ENCODE data around the gene RBM20. TPM values are rescaled to one million over a fixed set of nuclear protein-coding genes. Genes with fewer than 3 reads are reported as not detected.

The RBM20 gene
- total RNA-seq, 1 donor from 2014 or later, result 1.4 TPM

GRCh38 chr10:110786172-110786571 is 142.0 kb downstream of the RBM20 start:
- no peak for DNase-seq (ENCODE audit: low spot score)

- DNase-seq (ENCODE audit: low spot score), result no peak
Observed at GRCh38 chr10:110788620-110789385, 144.7 kb downstream of the RBM20 start.

- DNase-seq (ENCODE audit: low spot score), result no peak
Observed at GRCh38 chr10:110789604-110790433, 145.7 kb downstream of the RBM20 start.

GRCh38 chr10:110790913-110791506 is 146.9 kb downstream of the RBM20 start:
- DNase-seq (ENCODE audit: low spot score), result no peak

- DNase-seq (ENCODE audit: low spot score), result no peak
Observed at GRCh38 chr10:110791541-110792073, 147.5 kb downstream of the RBM20 start.

GRCh38 chr10:110792476-110793125 is 148.5 kb downstream of the RBM20 start:
- no peak for DNase-seq (ENCODE audit: low spot score)

- no peak for DNase-seq (ENCODE audit: low spot score)
Observed at GRCh38 chr10:110793128-110793812, 149.1 kb downstream of the RBM20 start.

- DNase-seq (ENCODE audit: low spot score), result no peak
Observed at GRCh38 chr10:110793886-110794285, 149.8 kb downstream of the RBM20 start.

GRCh38 chr10:110794808-110795207 is 150.7 kb downstream of the RBM20 start:
- DNase-seq (ENCODE audit: low spot score), result no peak

- no peak for DNase-seq (ENCODE audit: low spot score)
Observed at GRCh38 chr10:110797416-110797815, 153.3 kb downstream of the RBM20 start.

GRCh38 chr10:110798340-110798739 is 154.2 kb downstream of the RBM20 start:
- DNase-seq (ENCODE audit: low spot score), result no peak

- no peak for DNase-seq (ENCODE audit: low spot score)
Observed at GRCh38 chr10:110802090-110802489, 158.0 kb downstream of the RBM20 start.

- DNase-seq (ENCODE audit: low spot score), result peak; percentile 75
Observed at GRCh38 chr10:110802551-110803238, 158.6 kb downstream of the RBM20 start.

- no peak for DNase-seq (ENCODE audit: low spot score)
Observed at GRCh38 chr10:110803239-110803749, 159.2 kb downstream of the RBM20 start.

GRCh38 chr10:110803830-110804338 is 159.7 kb downstream of the RBM20 start:
- peak; percentile 50 for DNase-seq (ENCODE audit: low spot score)

- DNase-seq (ENCODE audit: low spot score), result no peak
Observed at GRCh38 chr10:110804376-110804775, 160.2 kb downstream of the RBM20 start.

GRCh38 chr10:110805292-110805691 is 161.2 kb downstream of the RBM20 start:
- DNase-seq (ENCODE audit: low spot score), result no peak

- no peak for DNase-seq (ENCODE audit: low spot score)
Observed at GRCh38 chr10:110806335-110806734, 162.2 kb downstream of the RBM20 start.

- DNase-seq (ENCODE audit: low spot score), result no peak
Observed at GRCh38 chr10:110808123-110808522, 164.0 kb downstream of the RBM20 start.

GRCh38 chr10:110808615-110809014 is 164.5 kb downstream of the RBM20 start:
- DNase-seq (ENCODE audit: low spot score), result no peak
